HEK293 (cell line): ENCODE results near the gene LGALS16.

ENCODE experiments used
- CTCF ChIA-PET: fragments of 350-600 bp; formaldehyde crosslinking; extraction: SDS; loops from one replicate; lab custom pipeline; 2021; ENCODE audit warnings: antibody characterized with exemption; lab: Yijun Ruan, JAX
- POLR2A ChIA-PET: fragments of 300-600 bp; formaldehyde crosslinking; extraction: SDS; loops from one replicate; lab custom pipeline; 2020; ENCODE audit warnings: antibody characterized with exemption, inconsistent platforms; lab: Yijun Ruan, JAX
- H3K27ac ChIP-seq: fragments of 200-500 bp; sonication (Bioruptor generic); 2 replicates; pipeline ENCODE4 v1.5.1; 2014; ENCODE audit warnings: low read depth, low read length, control low read depth, inconsistent platforms; ENCODE audit errors: extremely low read depth
- H3K36me3 ChIP-seq, 2 experiments: fragments of 200-500 bp in 1 of 2; sonication (Bioruptor generic) in 1 of 2; 1 replicate in 1 of 2; 2 replicates in 1 of 2; pipeline ENCODE4 v1.5.1; 2014 to 2017; ENCODE audit warnings: inconsistent platforms in 2 of 2, low read length in 2 of 2; ENCODE audit not compliant: control insufficient read depth in 2 of 2, insufficient read depth in 1 of 2
- H3K4me1 ChIP-seq: fragments of 200-500 bp; sonication (Bioruptor generic); 2 replicates; pipeline ENCODE4 v1.5.1; 2014; ENCODE audit warnings: mild to moderate bottlenecking, low read length, inconsistent platforms; ENCODE audit not compliant: control insufficient read depth, insufficient read depth
- H3K4me3 ChIP-seq: 2 replicates; pipeline ENCODE4 v1.5.1; 2011; ENCODE audit warnings: low read depth, mild to moderate bottlenecking, control low read depth, low read length, moderate library complexity
- H3K9me3 ChIP-seq: fragments of 200-500 bp; sonication (Bioruptor generic); 2 replicates; pipeline ENCODE4 v1.5.1; 2014; ENCODE audit warnings: low read depth, low read length, inconsistent platforms; ENCODE audit not compliant: control insufficient read depth, insufficient read depth
- KLF1 ChIP-seq: fragments of 450-650 bp; formaldehyde crosslinking; IDR thresholded peaks from 2 replicates; pipeline ENCODE4 v1.5.1; 2016; ENCODE audit warnings: missing biosample characterization, missing genetic modification characterization
- ZNF19 ChIP-seq: fragments of 450-650 bp; formaldehyde crosslinking; IDR thresholded peaks from 2 replicates; pipeline ENCODE4; 2016; ENCODE audit warnings: missing biosample characterization, missing genetic modification characterization, low read depth
- ZNF211 ChIP-seq: fragments of 450-650 bp; formaldehyde crosslinking; IDR thresholded peaks from 2 replicates; pipeline ENCODE4 v1.5.1; 2016; ENCODE audit warnings: low read depth, missing biosample characterization, missing genetic modification characterization
- ZNF521 ChIP-seq: fragments of 450-650 bp; formaldehyde crosslinking; IDR thresholded peaks from 2 replicates; pipeline ENCODE4 v1.5.1; 2017; ENCODE audit warnings: missing biosample characterization, mild to moderate bottlenecking, missing genetic modification characterization
- ZNF529 ChIP-seq: fragments of 450-650 bp; formaldehyde crosslinking; IDR thresholded peaks from 2 replicates; pipeline ENCODE4 v1.5.1; 2017; ENCODE audit warnings: missing genetic modification characterization, missing biosample characterization; ENCODE audit not compliant: insufficient replicate concordance
- TF ChIP-seq, protein P1 (sequence below): fragments of 450-650 bp; formaldehyde crosslinking; IDR thresholded peaks from 2 replicates; pipeline ENCODE4 v1.5.1; 2016; ENCODE audit warnings: missing biosample characterization, missing genetic modification characterization, borderline replicate concordance
- TF ChIP-seq, protein P2 (sequence below): fragments of 450-650 bp; formaldehyde crosslinking; IDR thresholded peaks from 2 replicates; pipeline ENCODE4 v1.5.1; 2016; ENCODE audit warnings: missing biosample characterization, missing genetic modification characterization
- TF ChIP-seq, protein P3 (sequence below): fragments of 450-650 bp; formaldehyde crosslinking; IDR thresholded peaks from 2 replicates; pipeline ENCODE4 v1.5.1; 2016; ENCODE audit warnings: missing biosample characterization, missing genetic modification characterization, borderline replicate concordance
- TF ChIP-seq, protein P4 (sequence below): fragments of 450-650 bp; formaldehyde crosslinking; IDR thresholded peaks from 2 replicates; pipeline ENCODE4 v1.5.1; 2017; ENCODE audit warnings: missing biosample characterization, missing genetic modification characterization
- TF ChIP-seq, protein P5 (sequence below): fragments of 450-650 bp; formaldehyde crosslinking; IDR thresholded peaks from 2 replicates; pipeline ENCODE4 v1.5.1; 2016; ENCODE audit warnings: missing biosample characterization, missing genetic modification characterization

Gene LGALS16

DNA sequence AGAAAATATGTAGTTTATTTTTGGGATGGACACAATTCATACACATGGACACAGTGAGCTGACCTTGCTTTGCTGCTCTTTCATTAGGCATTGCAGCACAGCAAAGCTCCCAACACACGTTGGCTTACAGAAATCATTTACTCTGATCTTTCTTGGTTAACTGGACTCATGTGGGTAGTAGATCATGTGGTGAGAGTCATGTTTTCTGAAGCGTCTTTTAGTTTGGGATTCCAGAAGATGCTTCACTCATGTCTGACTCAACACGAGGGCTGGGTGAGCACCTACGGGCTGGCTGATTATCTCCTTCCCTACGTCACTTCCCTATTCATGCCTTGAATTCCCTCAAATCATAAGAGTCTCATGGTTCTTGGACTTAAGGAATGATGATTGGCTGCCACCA, 12.1 kb upstream of the LGALS16 start (continued):
- TF ChIP-seq, protein P1, sequence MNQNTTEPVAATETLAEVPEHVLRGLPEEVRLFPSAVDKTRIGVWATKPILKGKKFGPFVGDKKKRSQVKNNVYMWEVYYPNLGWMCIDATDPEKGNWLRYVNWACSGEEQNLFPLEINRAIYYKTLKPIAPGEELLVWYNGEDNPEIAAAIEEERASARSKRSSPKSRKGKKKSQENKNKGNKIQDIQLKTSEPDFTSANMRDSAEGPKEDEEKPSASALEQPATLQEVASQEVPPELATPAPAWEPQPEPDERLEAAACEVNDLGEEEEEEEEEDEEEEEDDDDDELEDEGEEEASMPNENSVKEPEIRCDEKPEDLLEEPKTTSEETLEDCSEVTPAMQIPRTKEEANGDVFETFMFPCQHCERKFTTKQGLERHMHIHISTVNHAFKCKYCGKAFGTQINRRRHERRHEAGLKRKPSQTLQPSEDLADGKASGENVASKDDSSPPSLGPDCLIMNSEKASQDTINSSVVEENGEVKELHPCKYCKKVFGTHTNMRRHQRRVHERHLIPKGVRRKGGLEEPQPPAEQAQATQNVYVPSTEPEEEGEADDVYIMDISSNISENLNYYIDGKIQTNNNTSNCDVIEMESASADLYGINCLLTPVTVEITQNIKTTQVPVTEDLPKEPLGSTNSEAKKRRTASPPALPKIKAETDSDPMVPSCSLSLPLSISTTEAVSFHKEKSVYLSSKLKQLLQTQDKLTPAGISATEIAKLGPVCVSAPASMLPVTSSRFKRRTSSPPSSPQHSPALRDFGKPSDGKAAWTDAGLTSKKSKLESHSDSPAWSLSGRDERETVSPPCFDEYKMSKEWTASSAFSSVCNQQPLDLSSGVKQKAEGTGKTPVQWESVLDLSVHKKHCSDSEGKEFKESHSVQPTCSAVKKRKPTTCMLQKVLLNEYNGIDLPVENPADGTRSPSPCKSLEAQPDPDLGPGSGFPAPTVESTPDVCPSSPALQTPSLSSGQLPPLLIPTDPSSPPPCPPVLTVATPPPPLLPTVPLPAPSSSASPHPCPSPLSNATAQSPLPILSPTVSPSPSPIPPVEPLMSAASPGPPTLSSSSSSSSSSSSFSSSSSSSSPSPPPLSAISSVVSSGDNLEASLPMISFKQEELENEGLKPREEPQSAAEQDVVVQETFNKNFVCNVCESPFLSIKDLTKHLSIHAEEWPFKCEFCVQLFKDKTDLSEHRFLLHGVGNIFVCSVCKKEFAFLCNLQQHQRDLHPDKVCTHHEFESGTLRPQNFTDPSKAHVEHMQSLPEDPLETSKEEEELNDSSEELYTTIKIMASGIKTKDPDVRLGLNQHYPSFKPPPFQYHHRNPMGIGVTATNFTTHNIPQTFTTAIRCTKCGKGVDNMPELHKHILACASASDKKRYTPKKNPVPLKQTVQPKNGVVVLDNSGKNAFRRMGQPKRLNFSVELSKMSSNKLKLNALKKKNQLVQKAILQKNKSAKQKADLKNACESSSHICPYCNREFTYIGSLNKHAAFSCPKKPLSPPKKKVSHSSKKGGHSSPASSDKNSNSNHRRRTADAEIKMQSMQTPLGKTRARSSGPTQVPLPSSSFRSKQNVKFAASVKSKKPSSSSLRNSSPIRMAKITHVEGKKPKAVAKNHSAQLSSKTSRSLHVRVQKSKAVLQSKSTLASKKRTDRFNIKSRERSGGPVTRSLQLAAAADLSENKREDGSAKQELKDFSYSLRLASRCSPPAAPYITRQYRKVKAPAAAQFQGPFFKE (tag by site-specific recombination), result no peak
- TF ChIP-seq ZNF529, result no peak
- no peak for TF ChIP-seq ZNF19 (tag by site-specific recombination)
- TF ChIP-seq ZNF211 (tag by site-specific recombination), result no peak

DNA sequence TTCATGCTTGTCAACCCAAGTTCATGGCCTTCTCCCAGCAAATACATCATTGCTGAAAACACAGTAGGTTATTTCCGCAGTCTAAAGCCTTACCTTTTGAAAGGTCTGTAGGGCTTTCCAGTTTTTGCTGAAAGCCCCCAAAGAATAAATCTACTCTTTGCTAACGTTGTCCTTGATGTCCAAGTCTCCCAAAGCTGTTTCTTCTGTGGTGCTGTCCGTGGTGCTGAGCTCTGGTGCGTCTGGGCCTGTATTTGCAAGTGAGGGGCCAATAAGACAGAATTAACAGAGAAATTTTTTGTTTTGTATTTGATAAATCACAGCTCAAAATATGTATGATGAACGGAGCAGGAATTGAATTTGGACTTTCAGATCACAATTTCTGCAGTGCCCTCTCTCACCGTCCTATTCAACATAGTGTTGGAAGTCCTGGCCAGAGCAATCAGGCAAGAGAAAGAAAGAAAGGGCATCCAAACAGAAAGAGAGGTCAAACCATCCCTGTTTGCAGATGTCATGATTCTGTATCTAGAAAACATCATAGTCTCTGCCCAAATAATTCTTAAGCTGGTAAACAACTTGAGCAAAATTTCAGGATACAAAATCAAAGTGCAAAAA, 9.8 kb upstream of the LGALS16 start:
- Histone ChIP-seq H3K9me3 (peaks cover 9% of the 10 kb centered on the region), H3K36me3 (no peaks in the 10 kb centered on the region), H3K27ac (no peak overlapping the region), H3K4me3 (no peak overlapping the region), H3K4me1 (no peaks in the 10 kb centered on the region)
- TF ChIP-seq KLF1 (tag by site-specific recombination) (no peak), ZNF521 (tag by site-specific recombination) (no peak)
- TF ChIP-seq, protein P2, sequence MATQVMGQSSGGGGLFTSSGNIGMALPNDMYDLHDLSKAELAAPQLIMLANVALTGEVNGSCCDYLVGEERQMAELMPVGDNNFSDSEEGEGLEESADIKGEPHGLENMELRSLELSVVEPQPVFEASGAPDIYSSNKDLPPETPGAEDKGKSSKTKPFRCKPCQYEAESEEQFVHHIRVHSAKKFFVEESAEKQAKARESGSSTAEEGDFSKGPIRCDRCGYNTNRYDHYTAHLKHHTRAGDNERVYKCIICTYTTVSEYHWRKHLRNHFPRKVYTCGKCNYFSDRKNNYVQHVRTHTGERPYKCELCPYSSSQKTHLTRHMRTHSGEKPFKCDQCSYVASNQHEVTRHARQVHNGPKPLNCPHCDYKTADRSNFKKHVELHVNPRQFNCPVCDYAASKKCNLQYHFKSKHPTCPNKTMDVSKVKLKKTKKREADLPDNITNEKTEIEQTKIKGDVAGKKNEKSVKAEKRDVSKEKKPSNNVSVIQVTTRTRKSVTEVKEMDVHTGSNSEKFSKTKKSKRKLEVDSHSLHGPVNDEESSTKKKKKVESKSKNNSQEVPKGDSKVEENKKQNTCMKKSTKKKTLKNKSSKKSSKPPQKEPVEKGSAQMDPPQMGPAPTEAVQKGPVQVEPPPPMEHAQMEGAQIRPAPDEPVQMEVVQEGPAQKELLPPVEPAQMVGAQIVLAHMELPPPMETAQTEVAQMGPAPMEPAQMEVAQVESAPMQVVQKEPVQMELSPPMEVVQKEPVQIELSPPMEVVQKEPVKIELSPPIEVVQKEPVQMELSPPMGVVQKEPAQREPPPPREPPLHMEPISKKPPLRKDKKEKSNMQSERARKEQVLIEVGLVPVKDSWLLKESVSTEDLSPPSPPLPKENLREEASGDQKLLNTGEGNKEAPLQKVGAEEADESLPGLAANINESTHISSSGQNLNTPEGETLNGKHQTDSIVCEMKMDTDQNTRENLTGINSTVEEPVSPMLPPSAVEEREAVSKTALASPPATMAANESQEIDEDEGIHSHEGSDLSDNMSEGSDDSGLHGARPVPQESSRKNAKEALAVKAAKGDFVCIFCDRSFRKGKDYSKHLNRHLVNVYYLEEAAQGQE (tag by site-specific recombination), result peak; percentile 98
- TF ChIP-seq, protein P3, sequence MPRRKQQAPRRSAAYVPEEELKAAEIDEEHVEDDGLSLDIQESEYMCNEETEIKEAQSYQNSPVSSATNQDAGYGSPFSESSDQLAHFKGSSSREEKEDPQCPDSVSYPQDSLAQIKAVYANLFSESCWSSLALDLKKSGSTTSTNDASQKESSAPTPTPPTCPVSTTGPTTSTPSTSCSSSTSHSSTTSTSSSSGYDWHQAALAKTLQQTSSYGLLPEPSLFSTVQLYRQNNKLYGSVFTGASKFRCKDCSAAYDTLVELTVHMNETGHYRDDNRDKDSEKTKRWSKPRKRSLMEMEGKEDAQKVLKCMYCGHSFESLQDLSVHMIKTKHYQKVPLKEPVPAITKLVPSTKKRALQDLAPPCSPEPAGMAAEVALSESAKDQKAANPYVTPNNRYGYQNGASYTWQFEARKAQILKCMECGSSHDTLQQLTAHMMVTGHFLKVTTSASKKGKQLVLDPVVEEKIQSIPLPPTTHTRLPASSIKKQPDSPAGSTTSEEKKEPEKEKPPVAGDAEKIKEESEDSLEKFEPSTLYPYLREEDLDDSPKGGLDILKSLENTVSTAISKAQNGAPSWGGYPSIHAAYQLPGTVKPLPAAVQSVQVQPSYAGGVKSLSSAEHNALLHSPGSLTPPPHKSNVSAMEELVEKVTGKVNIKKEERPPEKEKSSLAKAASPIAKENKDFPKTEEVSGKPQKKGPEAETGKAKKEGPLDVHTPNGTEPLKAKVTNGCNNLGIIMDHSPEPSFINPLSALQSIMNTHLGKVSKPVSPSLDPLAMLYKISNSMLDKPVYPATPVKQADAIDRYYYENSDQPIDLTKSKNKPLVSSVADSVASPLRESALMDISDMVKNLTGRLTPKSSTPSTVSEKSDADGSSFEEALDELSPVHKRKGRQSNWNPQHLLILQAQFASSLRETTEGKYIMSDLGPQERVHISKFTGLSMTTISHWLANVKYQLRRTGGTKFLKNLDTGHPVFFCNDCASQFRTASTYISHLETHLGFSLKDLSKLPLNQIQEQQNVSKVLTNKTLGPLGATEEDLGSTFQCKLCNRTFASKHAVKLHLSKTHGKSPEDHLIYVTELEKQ (tag by site-specific recombination), result no peak
- TF ChIP-seq, protein P4, sequence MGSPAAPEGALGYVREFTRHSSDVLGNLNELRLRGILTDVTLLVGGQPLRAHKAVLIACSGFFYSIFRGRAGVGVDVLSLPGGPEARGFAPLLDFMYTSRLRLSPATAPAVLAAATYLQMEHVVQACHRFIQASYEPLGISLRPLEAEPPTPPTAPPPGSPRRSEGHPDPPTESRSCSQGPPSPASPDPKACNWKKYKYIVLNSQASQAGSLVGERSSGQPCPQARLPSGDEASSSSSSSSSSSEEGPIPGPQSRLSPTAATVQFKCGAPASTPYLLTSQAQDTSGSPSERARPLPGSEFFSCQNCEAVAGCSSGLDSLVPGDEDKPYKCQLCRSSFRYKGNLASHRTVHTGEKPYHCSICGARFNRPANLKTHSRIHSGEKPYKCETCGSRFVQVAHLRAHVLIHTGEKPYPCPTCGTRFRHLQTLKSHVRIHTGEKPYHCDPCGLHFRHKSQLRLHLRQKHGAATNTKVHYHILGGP (tag by site-specific recombination), result no peak
- TF ChIP-seq, protein P5, sequence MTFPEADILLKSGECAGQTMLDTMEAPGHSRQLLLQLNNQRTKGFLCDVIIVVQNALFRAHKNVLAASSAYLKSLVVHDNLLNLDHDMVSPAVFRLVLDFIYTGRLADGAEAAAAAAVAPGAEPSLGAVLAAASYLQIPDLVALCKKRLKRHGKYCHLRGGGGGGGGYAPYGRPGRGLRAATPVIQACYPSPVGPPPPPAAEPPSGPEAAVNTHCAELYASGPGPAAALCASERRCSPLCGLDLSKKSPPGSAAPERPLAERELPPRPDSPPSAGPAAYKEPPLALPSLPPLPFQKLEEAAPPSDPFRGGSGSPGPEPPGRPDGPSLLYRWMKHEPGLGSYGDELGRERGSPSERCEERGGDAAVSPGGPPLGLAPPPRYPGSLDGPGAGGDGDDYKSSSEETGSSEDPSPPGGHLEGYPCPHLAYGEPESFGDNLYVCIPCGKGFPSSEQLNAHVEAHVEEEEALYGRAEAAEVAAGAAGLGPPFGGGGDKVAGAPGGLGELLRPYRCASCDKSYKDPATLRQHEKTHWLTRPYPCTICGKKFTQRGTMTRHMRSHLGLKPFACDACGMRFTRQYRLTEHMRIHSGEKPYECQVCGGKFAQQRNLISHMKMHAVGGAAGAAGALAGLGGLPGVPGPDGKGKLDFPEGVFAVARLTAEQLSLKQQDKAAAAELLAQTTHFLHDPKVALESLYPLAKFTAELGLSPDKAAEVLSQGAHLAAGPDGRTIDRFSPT (tag by site-specific recombination), result no peak
- ChIA-PET POLR2A (no interaction called here), CTCF (interaction anchor here (0.6 to 1.2 kb wide), 2 partner anchors 122 to 153 kb away, joined by 3 to 4 read pairs; no protein-coding TSS in a partner anchor)
